PC-9 (cell line): ENCODE data around the gene CTNNA1. TPM values are rescaled to one million over a fixed set of nuclear protein-coding genes. Genes with fewer than 3 reads are reported as not detected.

ENCODE experiments used
- BruUV-seq: library from RNA; stranded (reverse); fragments of 400-500 nt; replicated peaks from 2 replicates; lab custom pipeline; 2021; lab: Mats Ljungman, UMichigan
- CTCF ChIA-PET: fragments of 300-600 bp; sonication (Branson Sonifier 250); formaldehyde crosslinking; loops from one replicate; lab custom pipeline; 2022; ENCODE audit warnings: antibody characterized with exemption; lab: Charles Lee
- POLR2A ChIA-PET: fragments of 300-600 bp; sonication (Branson Sonifier 250); formaldehyde crosslinking; loops from one replicate; lab custom pipeline; 2022; ENCODE audit warnings: antibody characterized with exemption; ENCODE audit not compliant: unreplicated experiment; lab: Charles Lee
- DNase-seq, 2 experiments: peaks; one replicate each; pipeline versions ENCODE4 v3.0.0 to v3.0.0-alpha.2; 2015 to 2022; ENCODE audit warnings: mixed read lengths in 1 of 2
- H2AFZ ChIP-seq: fragments of 200-600 bp; sonication (generic); 2 replicates; pipeline ENCODE4 v1.8.1; 2017; ENCODE audit warnings: antibody characterized with exemption
- H3F3A ChIP-seq: fragments of 200-600 bp; sonication (generic); 2 replicates; pipeline ENCODE4 v1.8.1; 2017; ENCODE audit warnings: antibody characterized with exemption, mild to moderate bottlenecking, low read depth; ENCODE audit not compliant: insufficient read depth
- H3K27ac ChIP-seq: fragments of 200-600 bp; sonication (generic); 2 replicates; pipeline ENCODE4 v1.6.1; 2016; ENCODE audit warnings: mixed run types
- H3K27me3 ChIP-seq: fragments of 200-600 bp; sonication (generic); 2 replicates; pipeline ENCODE4 v1.6.1; 2016; ENCODE audit warnings: low read depth, mixed run types; ENCODE audit not compliant: insufficient read depth
- H3K36me3 ChIP-seq: fragments of 200-600 bp; sonication (generic); 2 replicates; pipeline ENCODE4 v1.6.1; 2016; ENCODE audit warnings: low read depth, mixed run types
- H3K4me1 ChIP-seq: fragments of 200-600 bp; sonication (generic); replicated peaks from 2 replicates; pipeline ENCODE4 v1.6.1; 2016; ENCODE audit warnings: mixed run types; ENCODE audit not compliant: insufficient read depth
- H3K4me2 ChIP-seq: fragments of 200-600 bp; sonication (generic); 2 replicates; pipeline ENCODE4 v1.6.1; 2017; ENCODE audit warnings: mixed run types
- H3K4me3 ChIP-seq: fragments of 200-600 bp; sonication (generic); 2 replicates; pipeline ENCODE4 v1.6.1; 2016; ENCODE audit warnings: mixed run types
- H3K79me2 ChIP-seq: fragments of 200-600 bp; sonication (generic); 2 replicates; pipeline ENCODE4 v1.6.1; 2017; ENCODE audit warnings: low read depth, mixed run types
- H3K9me2 ChIP-seq: fragments of 200-600 bp; sonication (generic); 2 replicates; pipeline ENCODE4 v1.8.1; 2017; ENCODE audit warnings: mild to moderate bottlenecking; ENCODE audit not compliant: insufficient read depth
- H3K9me3 ChIP-seq: fragments of 200-600 bp; sonication (generic); 2 replicates; pipeline ENCODE4 v1.8.1; 2016; ENCODE audit warnings: low read depth; ENCODE audit not compliant: insufficient read depth
- H4K20me1 ChIP-seq: fragments of 200-600 bp; sonication (generic); 2 replicates; pipeline ENCODE4 v1.8.1; 2017; ENCODE audit not compliant: insufficient read depth
- CTCF ChIP-seq: fragments of 200-600 bp; sonication (generic); conservative IDR thresholded peaks from 2 replicates; pipeline ENCODE4 v1.6.1; 2017; ENCODE audit warnings: mixed run types, antibody characterized with exemption, mild to moderate bottlenecking, moderate library complexity
- EZH2 ChIP-seq: fragments of 200-600 bp; sonication (generic); IDR thresholded peaks from 2 replicates; pipeline ENCODE4 v1.8.0; 2017; ENCODE audit warnings: antibody characterized with exemption, low read depth
- intact Hi-C: fragments of 100-400 bp; cut with micrococcal nuclease; formaldehyde crosslinking; loops from one replicate; pipeline ENCODE4 v1.10.0; 2022; ENCODE audit not compliant: unreplicated experiment
- total RNA-seq: library from RNA; stranded (reverse); gene quantifications from 2 replicates; pipeline ENCODE4 v1.2.3, GENCODE V29; 2021

Gene CTNNA1
- total RNA-seq, 1 experiment from 2014 or later: 91.7 TPM

- Histone ChIP-seq H2AFZ (no peak overlapping the region), H3K4me2 (no peak overlapping the region), H3K9me2 (no peaks in the 10 kb centered on the region), H3K4me1 (no peaks in the 10 kb centered on the region), H3K4me3 (no peak overlapping the region), H3K27me3 (no peaks in the 10 kb centered on the region), H3K27ac (no peak overlapping the region), H3K9me3 (no peaks in the 10 kb centered on the region), H3K79me2 (no peaks in the 10 kb centered on the region), H4K20me1 (no peaks in the 10 kb centered on the region), H3K36me3 (no peaks in the 10 kb centered on the region), H3F3A (peaks cover 3% of the 10 kb centered on the region; the same call in 1 of the 2 replicates)
- BruUV-seq: no TSS peak
- no peak for DNase-seq
- ChIA-PET CTCF (interaction anchor here (1.0 kb wide), 1 partner anchor 492 kb away, joined by 3 read pairs; no protein-coding TSS in a partner anchor), POLR2A (no interaction called here)
- no peak for TF ChIP-seq CTCF
- no peak for TF ChIP-seq EZH2
- intact Hi-C loops: no loop called here
These were observed 193.0 kb downstream of the CTNNA1 start for GRCh38 chr5:138946241-138946623.

GRCh38 chr5:138946831-138947560, 193.8 kb downstream of the CTNNA1 start:
- DNase-seq: no peak
- POLR2A ChIA-PET: no interaction called here
- Histone ChIP-seq H4K20me1 (no peaks in the 10 kb centered on the region), H3F3A (peaks cover 3% of the 10 kb centered on the region; the same call in 1 of the 2 replicates), H3K36me3 (no peaks in the 10 kb centered on the region), H3K27ac (no peak overlapping the region), H3K9me2 (no peaks in the 10 kb centered on the region), H3K4me2 (no peak overlapping the region), H2AFZ (no peak overlapping the region), H3K4me3 (no peak overlapping the region), H3K27me3 (no peaks in the 10 kb centered on the region), H3K9me3 (no peaks in the 10 kb centered on the region), H3K4me1 (no peaks in the 10 kb centered on the region), H3K79me2 (no peaks in the 10 kb centered on the region)
- CTCF ChIA-PET: no interaction called here
- TF ChIP-seq CTCF (no peak), EZH2 (no peak)
- intact Hi-C loops: no loop called here
- no TSS peak for BruUV-seq

- no TSS peak for BruUV-seq
- Histone ChIP-seq H3K27me3 (no peaks in the 10 kb centered on the region), H3K4me2 (no peak overlapping the region), H3K4me3 (no peak overlapping the region), H3K79me2 (no peaks in the 10 kb centered on the region), H4K20me1 (no peaks in the 10 kb centered on the region), H3F3A (no peaks in the 10 kb centered on the region), H2AFZ (no peak overlapping the region), H3K9me3 (no peaks in the 10 kb centered on the region), H3K4me1 (no peaks in the 10 kb centered on the region), H3K36me3 (no peaks in the 10 kb centered on the region), H3K9me2 (no peaks in the 10 kb centered on the region), H3K27ac (no peak overlapping the region)
- TF ChIP-seq EZH2 (no peak), CTCF (no peak)
- no peak for DNase-seq
- intact Hi-C loops: no loop called here
- CTCF ChIA-PET: interaction anchor here (0.5 kb wide), 1 partner anchor 200 kb away, joined by 7 read pairs; no protein-coding TSS in a partner anchor
- POLR2A ChIA-PET: no interaction called here
These were observed 194.6 kb downstream of the CTNNA1 start for GRCh38 chr5:138947780-138948179.
